Measurements from ENCODE around the gene GRHPR. TPM values are rescaled to one million over a fixed set of nuclear protein-coding genes. Genes with fewer than 3 reads are reported as not detected.
"Not testable (repeated sequence)": the region's sequence is repeated elsewhere in the genome, so short reads cannot be mapped to it uniquely, and the experiment has no call there.

The GRHPR gene
- total and polyA plus RNA-seq, 10 of the 15 experiments (the other 5 are each of a cell fraction or from before 2014, with no cell fraction given), result 52.4 to 194 (median 126) TPM

GRCh38 chr9:37395229-37395628 lies 27.3 kb upstream of the GRHPR start:
- BruUV-seq (replicated peaks), result no TSS peak
- ATAC-seq (no peak), DNase-seq (ENCODE audit: low read depth, low spot score) (no peak), FAIRE-seq (no peak)
- SMC1A ChIA-PET (ENCODE audit: uncharacterized antibody, unreplicated experiment), result interaction anchor here (0.9 to 1.0 kb wide), 2 partner anchors 73 to 522 kb away, joined by 3 to 4 read pairs; no protein-coding TSS in a partner anchor
- no peak overlapping the region for H3K9ac ChIP-seq (ENCODE audit: control insufficient read depth, insufficient read depth, low read length)
- no peak overlapping the region for H3K4me3 ChIP-seq
- RAD21 ChIA-PET (ENCODE audit: unreplicated experiment), result interaction anchor here (0.9 kb wide), 1 partner anchor 16 kb away, joined by 3 read pairs; no protein-coding TSS in a partner anchor
- intact Hi-C loops (cut with micrococcal nuclease; ENCODE audit: unreplicated experiment), result no loop called here
- H4K20me1 ChIP-seq (ENCODE audit: control insufficient read depth, insufficient read depth), result no peaks in the 10 kb centered on the region
- peaks cover 1% of the 10 kb centered on the region; the same call in 1 of the 2 replicates for H3K79me2 ChIP-seq (ENCODE audit: control insufficient read depth, insufficient read depth, low read length)
- no peaks in the 10 kb centered on the region for H3K27me3 ChIP-seq (replicated peaks in 1 of 2; ENCODE audit: control insufficient read depth in 2 of 2, insufficient read depth in 2 of 2, low read length in 1 of 2)
- in situ Hi-C loops (cut with MboI), result no loop called here
- H3K4me2 ChIP-seq (ENCODE audit: control insufficient read depth, insufficient read depth), result no peak overlapping the region
- no peaks in the 10 kb centered on the region for H3K36me3 ChIP-seq (ENCODE audit: control insufficient read depth in 2 of 2, insufficient read depth in 2 of 2, low read length in 1 of 2)
- POLR2A ChIA-PET, result interaction anchor here (1.1 to 2.5 kb wide), 3 partner anchors 7 to 18 kb away, joined by 3 to 8 read pairs (median 4); no protein-coding TSS in a partner anchor
- 77% methylated on average over 12 of the region's 12 CpGs for WGBS (ENCODE audit: insufficient coverage, insufficient replicate concordance, low lambda C conversion rate, missing lambda C conversion rate)
- H3K9me3 ChIP-seq (replicated peaks; ENCODE audit: control insufficient read depth, insufficient read depth, low read length), result no peaks in the 10 kb centered on the region; the same call in 2 of the 3 replicates
- peak overlapping the region; percentile 29; the same call in 1 of the 2 replicates for H2AFZ ChIP-seq (ENCODE audit: control insufficient read depth, low read depth, low read length)
- H3K4me1 ChIP-seq (ENCODE audit: control insufficient read depth, insufficient read depth, low read length), result peaks cover 24% of the 10 kb centered on the region
- H3K27ac ChIP-seq (ENCODE audit: control insufficient read depth, insufficient read depth), result no peak overlapping the region
- no peak for TF ChIP-seq ZSCAN29 (IDR thresholded peaks at IDR 0.05)
- TF ChIP-seq FOXK2 (IDR thresholded peaks at IDR 0.05), result no peak
- CTCF ChIA-PET, result interaction anchor here (1.4 to 2.4 kb wide), 4 partner anchors 12 to 16 kb away, joined by 3 to 17 read pairs (median 8); no protein-coding TSS in a partner anchor

- no peak overlapping the region for H3K9ac ChIP-seq (ENCODE audit: control insufficient read depth, insufficient read depth, low read length)
- ATAC-seq (no peak), DNase-seq (ENCODE audit: low read depth, low spot score) (no peak), FAIRE-seq (no peak)
- no peak overlapping the region; the same call in 1 of the 2 replicates for H3K27ac ChIP-seq (ENCODE audit: control insufficient read depth, insufficient read depth)
- 76% methylated on average over 8 of the region's 8 CpGs for WGBS (ENCODE audit: insufficient coverage, insufficient replicate concordance, low lambda C conversion rate, missing lambda C conversion rate)
- SMC1A ChIA-PET (ENCODE audit: uncharacterized antibody, unreplicated experiment), result interaction anchor here (0.7 to 1.0 kb wide), 2 partner anchors 73 to 108 kb away, joined by 3 to 4 read pairs; no protein-coding TSS in a partner anchor
- RAD21 ChIA-PET (ENCODE audit: unreplicated experiment), result no interaction called here
- in situ Hi-C loops (cut with MboI) (no loop called here), intact Hi-C loops (cut with micrococcal nuclease; ENCODE audit: unreplicated experiment) (no loop called here)
- H3K4me3 ChIP-seq, result no peak overlapping the region
- BruUV-seq (replicated peaks), result no TSS peak
- H3K9me3 ChIP-seq (replicated peaks; ENCODE audit: control insufficient read depth, insufficient read depth, low read length), result no peaks in the 10 kb centered on the region; the same call in 2 of the 3 replicates
- TF ChIP-seq CREM (IDR thresholded peaks at IDR 0.05; ENCODE audit: low read depth) (peak; percentile 47; the same call in 1 of the 2 replicates), EGR1 (IDR thresholded peaks at IDR 0.05; ENCODE audit: borderline replicate concordance in 1 of 2, low read depth in 2 of 2, low read length in 2 of 2) (no peak), CREB1 (IDR thresholded peaks at IDR 0.05; ENCODE audit: low read depth) (peak; percentile 40; the same call in 1 of the 2 replicates)
- no peak overlapping the region for H3K4me2 ChIP-seq (ENCODE audit: control insufficient read depth, insufficient read depth)
- peaks cover 25% of the 10 kb centered on the region for H3K4me1 ChIP-seq (ENCODE audit: control insufficient read depth, insufficient read depth, low read length)
- H2AFZ ChIP-seq (ENCODE audit: control insufficient read depth, low read depth, low read length), result no peak overlapping the region; the same call in 1 of the 2 replicates
- H3K27me3 ChIP-seq (replicated peaks in 1 of 2; ENCODE audit: control insufficient read depth in 2 of 2, insufficient read depth in 2 of 2, low read length in 1 of 2), result no peaks in the 10 kb centered on the region
- peaks cover 1% of the 10 kb centered on the region; the same call in 1 of the 2 replicates for H3K79me2 ChIP-seq (ENCODE audit: control insufficient read depth, insufficient read depth, low read length)
- H3K36me3 ChIP-seq (ENCODE audit: control insufficient read depth in 2 of 2, insufficient read depth in 2 of 2, low read length in 1 of 2), result no peaks in the 10 kb centered on the region
- no peaks in the 10 kb centered on the region for H4K20me1 ChIP-seq (ENCODE audit: control insufficient read depth, insufficient read depth)
- POLR2A ChIA-PET, result interaction anchor here (0.7 to 1.1 kb wide), 3 partner anchors 18 to 154 kb away, joined by 3 to 7 read pairs (median 4); no protein-coding TSS in a partner anchor
- CTCF ChIA-PET, result interaction anchor here (0.9 to 2.4 kb wide), 5 partner anchors 12 to 86 kb away, joined by 3 to 17 read pairs (median 7); no protein-coding TSS in a partner anchor
Observed at GRCh38 chr9:37395663-37396062, 26.8 kb upstream of the GRHPR start.

- H3K27me3 ChIP-seq (replicated peaks in 1 of 2; ENCODE audit: control insufficient read depth in 2 of 2, insufficient read depth in 2 of 2, low read length in 1 of 2); H3K4me3 ChIP-seq; H3K9ac ChIP-seq (ENCODE audit: control insufficient read depth, insufficient read depth, low read length); H3K9me3 ChIP-seq (replicated peaks; ENCODE audit: control insufficient read depth, insufficient read depth, low read length); in situ Hi-C loops (cut with MboI); H2AFZ ChIP-seq (ENCODE audit: control insufficient read depth, low read depth, low read length); H3K79me2 ChIP-seq (ENCODE audit: control insufficient read depth, insufficient read depth, low read length); intact Hi-C loops (cut with micrococcal nuclease; ENCODE audit: unreplicated experiment); ATAC-seq; DNase-seq (ENCODE audit: low read depth, low spot score); FAIRE-seq; H3K36me3 ChIP-seq (ENCODE audit: control insufficient read depth in 2 of 2, insufficient read depth in 2 of 2, low read length in 1 of 2); H3K4me2 ChIP-seq (ENCODE audit: control insufficient read depth, insufficient read depth); BruUV-seq (replicated peaks); H4K20me1 ChIP-seq (ENCODE audit: control insufficient read depth, insufficient read depth): not testable (repeated sequence)
- ChIA-PET CTCF (interaction anchor here (1.1 to 8.5 kb wide), 5 partner anchors 9 to 402 kb away, joined by 3 to 59 read pairs (median 6); no protein-coding TSS in a partner anchor), RAD21 (ENCODE audit: unreplicated experiment) (interaction anchor here (1.1 kb wide), 1 partner anchor 13 kb away, joined by 3 read pairs; no protein-coding TSS in a partner anchor), POLR2A (interaction anchor here (1.3 kb wide), 1 partner anchor 13 kb away, joined by 4 read pairs; no protein-coding TSS in a partner anchor), SMC1A (ENCODE audit: uncharacterized antibody, unreplicated experiment) (interaction anchor here (0.6 to 1.6 kb wide), 5 partner anchors 9 to 93 kb away, joined by 3 to 5 read pairs (median 3); no protein-coding TSS in a partner anchor)
- peak overlapping the region; percentile 60 for H3K27ac ChIP-seq (ENCODE audit: control insufficient read depth, insufficient read depth)
- 95% methylated on average over 3 of the region's 3 CpGs for WGBS (ENCODE audit: insufficient coverage, insufficient replicate concordance, low lambda C conversion rate, missing lambda C conversion rate)
- H3K4me1 ChIP-seq (ENCODE audit: control insufficient read depth, insufficient read depth, low read length), result peaks cover 32% of the 10 kb centered on the region
Observed at GRCh38 chr9:37397948-37398347, 24.5 kb upstream of the GRHPR start.

Data from GM12878 (cell line).